Cardiac muscle cell (in vitro differentiated cells and primary cell): Measurements from ENCODE around the gene C1orf210. TPM values are rescaled to one million over a fixed set of nuclear protein-coding genes. Genes with fewer than 3 reads are reported as not detected.

Experiments
- DNase-seq, 2 donors: peaks; one replicate each; pipeline versions ENCODE4 v3.0.0 to v3.0.0-alpha.2; 2010 to 2017; ENCODE audit warnings: low read depth in 1 of 2, low spot score in 1 of 2
- H3K27ac ChIP-seq: fragments of 200-600 bp; sonication (generic); 2 replicates; pipeline ENCODE4 v1.5.1; 2016
- H3K27me3 ChIP-seq: fragments of 200-600 bp; sonication (generic); 2 replicates; pipeline ENCODE4 v1.6.0; 2016; ENCODE audit warnings: control low read depth
- H3K36me3 ChIP-seq: fragments of 200-600 bp; sonication (generic); 2 replicates; pipeline ENCODE4 v1.5.1; 2016; ENCODE audit warnings: control low read depth
- H3K4me1 ChIP-seq: fragments of 200-600 bp; sonication (generic); 2 replicates; pipeline ENCODE4 v1.8.1; 2017; ENCODE audit warnings: low read depth, mild to moderate bottlenecking, mixed run types
- H3K4me3 ChIP-seq: fragments of 200-600 bp; sonication (generic); 2 replicates; pipeline ENCODE4 v1.5.1; 2016; ENCODE audit warnings: mild to moderate bottlenecking
- H3K9me3 ChIP-seq: fragments of 200-600 bp; sonication (generic); 2 replicates; pipeline ENCODE4 v1.5.1; 2017; ENCODE audit warnings: low read depth, mild to moderate bottlenecking, control low read depth
- polyA plus RNA-seq: library from polyadenylated mRNA; unstranded; fragments of >200 nt; fragmentation: Nextera tagmentation; extraction: Ambion mirVana; gene quantifications from 2 replicates; pipeline ENCODE4 v1.2.1, GENCODE V29; 2016
- total RNA-seq: library from RNA; depleted of rRNA; stranded (reverse); fragments of >200 nt; gene quantifications from 2 replicates; pipeline ENCODE4 v1.2.3, GENCODE V29; 2016
- TF ChIP-seq, protein P1 (sequence below): IDR thresholded peaks from 2 replicates; pipeline ENCODE4 v1.5.1; 2012; ENCODE audit warnings: low read depth, mild to moderate bottlenecking, low read length

Gene C1orf210
- total and polyA plus RNA-seq, 2 experiments from 2014 or later: 0.12 TPM; not detected in 1

DNA sequence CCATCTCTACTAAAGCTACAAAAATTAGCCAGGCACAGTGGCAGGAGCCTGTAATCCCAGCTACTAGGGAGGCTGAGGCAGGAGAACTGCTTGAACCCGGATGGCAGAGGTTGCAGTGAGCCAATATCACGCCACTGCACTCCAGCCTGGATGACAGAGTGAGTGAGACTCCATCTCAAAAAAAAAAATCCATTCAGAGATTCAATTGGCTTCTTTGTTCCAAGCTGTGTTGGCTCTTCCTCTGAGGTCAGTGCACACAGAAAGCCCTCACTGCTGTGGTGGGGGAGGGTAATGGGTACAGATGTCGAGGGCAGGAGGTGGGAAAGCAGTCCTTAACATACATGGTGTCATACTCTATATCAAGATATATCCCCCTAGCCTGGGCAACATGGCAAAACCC lies 30.1 kb upstream of the C1orf210 start:
- Histone ChIP-seq H3K4me3 (no peak overlapping the region), H3K4me1 (no peaks in the 10 kb centered on the region), H3K9me3 (no peaks in the 10 kb centered on the region), H3K27ac (no peak overlapping the region), H3K27me3 (no peaks in the 10 kb centered on the region), H3K36me3 (no peaks in the 10 kb centered on the region)
- DNase-seq: no peak
- TF ChIP-seq, protein P1, sequence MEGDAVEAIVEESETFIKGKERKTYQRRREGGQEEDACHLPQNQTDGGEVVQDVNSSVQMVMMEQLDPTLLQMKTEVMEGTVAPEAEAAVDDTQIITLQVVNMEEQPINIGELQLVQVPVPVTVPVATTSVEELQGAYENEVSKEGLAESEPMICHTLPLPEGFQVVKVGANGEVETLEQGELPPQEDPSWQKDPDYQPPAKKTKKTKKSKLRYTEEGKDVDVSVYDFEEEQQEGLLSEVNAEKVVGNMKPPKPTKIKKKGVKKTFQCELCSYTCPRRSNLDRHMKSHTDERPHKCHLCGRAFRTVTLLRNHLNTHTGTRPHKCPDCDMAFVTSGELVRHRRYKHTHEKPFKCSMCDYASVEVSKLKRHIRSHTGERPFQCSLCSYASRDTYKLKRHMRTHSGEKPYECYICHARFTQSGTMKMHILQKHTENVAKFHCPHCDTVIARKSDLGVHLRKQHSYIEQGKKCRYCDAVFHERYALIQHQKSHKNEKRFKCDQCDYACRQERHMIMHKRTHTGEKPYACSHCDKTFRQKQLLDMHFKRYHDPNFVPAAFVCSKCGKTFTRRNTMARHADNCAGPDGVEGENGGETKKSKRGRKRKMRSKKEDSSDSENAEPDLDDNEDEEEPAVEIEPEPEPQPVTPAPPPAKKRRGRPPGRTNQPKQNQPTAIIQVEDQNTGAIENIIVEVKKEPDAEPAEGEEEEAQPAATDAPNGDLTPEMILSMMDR: no peak

DNA sequence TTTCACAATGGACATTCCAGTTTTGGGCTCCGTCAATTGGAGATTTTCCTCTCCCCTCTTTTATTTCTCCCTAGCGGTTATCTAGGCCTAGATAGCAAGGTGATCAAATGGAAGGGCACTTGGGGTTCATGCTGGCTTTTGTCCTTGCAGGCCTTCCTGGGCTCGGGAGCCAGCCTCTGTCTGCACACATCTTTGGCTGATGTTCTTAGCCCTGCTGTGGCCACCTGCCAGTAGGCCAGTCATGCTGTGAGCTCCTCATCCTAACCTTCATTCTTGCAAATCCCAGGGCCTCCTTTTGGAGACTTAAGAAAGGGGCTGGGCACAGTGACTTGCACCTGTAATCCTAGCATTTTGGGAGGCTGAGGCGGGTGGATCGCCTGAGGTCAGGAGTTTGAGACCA lies 28.9 kb upstream of the C1orf210 start:
- H3K36me3 ChIP-seq: no peaks in the 10 kb centered on the region
- H3K27ac ChIP-seq: no peak overlapping the region
- no peaks in the 10 kb centered on the region for H3K9me3 ChIP-seq
- H3K4me3 ChIP-seq: no peak overlapping the region
- TF ChIP-seq, protein P1: no peak
- H3K27me3 ChIP-seq: no peaks in the 10 kb centered on the region
- no peaks in the 10 kb centered on the region for H3K4me1 ChIP-seq
- DNase-seq: no peak

- DNase-seq: no peak
- H3K36me3 ChIP-seq: no peaks in the 10 kb centered on the region
- TF ChIP-seq, protein P1: no peak
These were observed 28.4 kb upstream of the C1orf210 start for GRCh38 chr1:43313771-43314170.

DNA sequence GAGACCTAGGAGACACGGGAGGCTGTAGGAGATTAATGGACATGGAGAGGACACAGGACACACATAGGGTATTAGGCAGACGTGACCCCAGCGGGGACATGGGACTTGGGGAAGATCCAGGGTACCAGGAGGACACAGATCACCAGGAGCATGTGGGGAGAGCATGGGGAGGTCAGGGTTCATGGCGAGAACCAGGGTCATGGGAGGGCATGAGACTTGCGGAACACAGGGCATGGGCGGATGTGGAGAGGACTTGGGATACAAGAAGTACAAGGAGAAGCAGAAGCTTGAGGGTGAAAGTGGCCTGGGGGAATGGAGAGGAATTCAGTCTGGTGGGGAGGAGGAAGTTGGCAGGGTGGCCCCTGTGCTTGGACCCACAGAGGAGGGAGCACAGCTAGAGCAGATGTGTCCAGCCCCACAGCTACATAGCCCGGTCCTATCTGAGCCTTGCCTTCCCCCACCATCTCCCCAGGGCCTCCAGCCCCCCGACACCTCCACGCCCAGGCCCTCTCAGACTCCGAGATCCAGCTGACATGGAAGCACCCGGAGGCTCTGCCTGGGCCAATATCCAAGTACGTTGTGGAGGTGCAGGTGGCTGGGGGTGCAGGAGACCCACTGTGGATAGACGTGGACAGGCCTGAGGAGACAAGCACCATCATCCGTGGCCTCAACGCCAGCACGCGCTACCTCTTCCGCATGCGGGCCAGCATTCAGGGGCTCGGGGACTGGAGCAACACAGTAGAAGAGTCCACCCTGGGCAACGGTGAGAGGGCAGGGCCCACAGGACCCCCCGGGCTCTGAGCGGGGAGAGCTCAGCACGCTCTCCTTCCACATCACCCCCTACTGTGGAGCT lies 27.5 kb upstream of the C1orf210 start:
- DNase-seq: no peak
- Histone ChIP-seq H3K36me3 (no peaks in the 10 kb centered on the region), H3K27ac (no peak overlapping the region), H3K27me3 (no peaks in the 10 kb centered on the region), H3K4me1 (no peaks in the 10 kb centered on the region), H3K9me3 (no peaks in the 10 kb centered on the region), H3K4me3 (no peak overlapping the region)
- TF ChIP-seq, protein P1: no peak

More at GRCh38 chr1:43313771-43314170, 28.4 kb upstream of the C1orf210 start:
- Histone ChIP-seq H3K4me1 (no peaks in the 10 kb centered on the region), H3K9me3 (no peaks in the 10 kb centered on the region), H3K27ac (no peak overlapping the region), H3K27me3 (no peaks in the 10 kb centered on the region), H3K4me3 (no peak overlapping the region)

GRCh38 chr1:43312212-43312623 lies 26.8 kb upstream of the C1orf210 start:
- Histone ChIP-seq H3K36me3 (no peaks in the 10 kb centered on the region), H3K27me3 (no peaks in the 10 kb centered on the region), H3K4me3 (no peak overlapping the region), H3K27ac (no peak overlapping the region), H3K4me1 (no peaks in the 10 kb centered on the region), H3K9me3 (no peaks in the 10 kb centered on the region)
- no peak for DNase-seq
- TF ChIP-seq, protein P1: no peak
